ENCODE data around the gene FOXE1.

FOXE1 gene

GRCh38 chr9:97845763-97846162, 7.3 kb upstream of the FOXE1 start (continued):
- TF ChIP-seq ZNF37A (tag by site-specific recombination; IDR thresholded peaks at IDR 0.05), result no peak

- Histone ChIP-seq H3K4me1 (ENCODE audit: control insufficient read depth, insufficient read depth, low read length) (peaks cover 7% of the 10 kb centered on the region; the same call in 1 of the 2 replicates), H3K27ac (ENCODE audit: extremely low read depth, low read depth, low read length) (no peak overlapping the region), H3K9me3 (ENCODE audit: control insufficient read depth, insufficient read depth, low read depth, low read length) (no peaks in the 10 kb centered on the region), H3K36me3 (ENCODE audit: control insufficient read depth in 2 of 2, insufficient read depth in 1 of 2, low read length in 2 of 2) (no peaks in the 10 kb centered on the region), H3K4me3 (ENCODE audit: low read depth, low read length) (no peak overlapping the region)
- ChIA-PET CTCF (interaction anchor here (0.6 to 2.0 kb wide), 5 partner anchors 15 to 137 kb away, joined by 3 to 7 read pairs (median 4); no protein-coding TSS in a partner anchor), POLR2A (no interaction called here)
- no peak for TF ChIP-seq ZNF112 (tag by site-specific recombination; IDR thresholded peaks at IDR 0.05)
- no peak for TF ChIP-seq PRDM6 (tag by site-specific recombination; IDR thresholded peaks at IDR 0.05)
- no peak for TF ChIP-seq ZSCAN16 (tag by site-specific recombination; IDR thresholded peaks at IDR 0.05)
- no peak for TF ChIP-seq ZNF548 (tag by site-specific recombination; IDR thresholded peaks at IDR 0.05)
- TF ChIP-seq ZNF19 (tag by site-specific recombination; IDR thresholded peaks at IDR 0.05; ENCODE audit: low read depth), result no peak
- TF ChIP-seq ZNF629 (tag by site-specific recombination; IDR thresholded peaks at IDR 0.05), result no peak
- TF ChIP-seq ZSCAN4 (tag by site-specific recombination; IDR thresholded peaks at IDR 0.05), result no peak
- TF ChIP-seq TCF7L2 (IDR thresholded peaks at IDR 0.05; ENCODE audit: borderline replicate concordance, low read depth, low read length), result no peak
- no peak for TF ChIP-seq ZNF513 (tag by site-specific recombination; IDR thresholded peaks at IDR 0.05)
- TF ChIP-seq ZNF843 (tag by site-specific recombination; IDR thresholded peaks at IDR 0.05), result no peak
- no peak for TF ChIP-seq MEIS1 (CRISPR knock-in tag; IDR thresholded peaks at IDR 0.05; ENCODE audit: borderline replicate concordance)
- no peak for TF ChIP-seq TSHZ1 (tag by site-specific recombination; IDR thresholded peaks at IDR 0.05; ENCODE audit: borderline replicate concordance)
- no peak for TF ChIP-seq ZNF544 (tag by site-specific recombination; IDR thresholded peaks at IDR 0.05)
- no peak for TF ChIP-seq ATF2 (tag by site-specific recombination; IDR thresholded peaks at IDR 0.05; ENCODE audit: low read depth)
- TF ChIP-seq ZNF37A (tag by site-specific recombination; IDR thresholded peaks at IDR 0.05), result no peak
Measured at GRCh38 chr9:97846347-97846746, 6.7 kb upstream of the FOXE1 start.

Measured in HEK293 (cell line).